ENCODE results near the gene ARAP1. TPM values are rescaled to one million over a fixed set of nuclear protein-coding genes. Genes with fewer than 3 reads are reported as not detected.

ARAP1 gene
- total RNA-seq, 2 donors from 2014 or later: 76.5 to 103 TPM

DNA sequence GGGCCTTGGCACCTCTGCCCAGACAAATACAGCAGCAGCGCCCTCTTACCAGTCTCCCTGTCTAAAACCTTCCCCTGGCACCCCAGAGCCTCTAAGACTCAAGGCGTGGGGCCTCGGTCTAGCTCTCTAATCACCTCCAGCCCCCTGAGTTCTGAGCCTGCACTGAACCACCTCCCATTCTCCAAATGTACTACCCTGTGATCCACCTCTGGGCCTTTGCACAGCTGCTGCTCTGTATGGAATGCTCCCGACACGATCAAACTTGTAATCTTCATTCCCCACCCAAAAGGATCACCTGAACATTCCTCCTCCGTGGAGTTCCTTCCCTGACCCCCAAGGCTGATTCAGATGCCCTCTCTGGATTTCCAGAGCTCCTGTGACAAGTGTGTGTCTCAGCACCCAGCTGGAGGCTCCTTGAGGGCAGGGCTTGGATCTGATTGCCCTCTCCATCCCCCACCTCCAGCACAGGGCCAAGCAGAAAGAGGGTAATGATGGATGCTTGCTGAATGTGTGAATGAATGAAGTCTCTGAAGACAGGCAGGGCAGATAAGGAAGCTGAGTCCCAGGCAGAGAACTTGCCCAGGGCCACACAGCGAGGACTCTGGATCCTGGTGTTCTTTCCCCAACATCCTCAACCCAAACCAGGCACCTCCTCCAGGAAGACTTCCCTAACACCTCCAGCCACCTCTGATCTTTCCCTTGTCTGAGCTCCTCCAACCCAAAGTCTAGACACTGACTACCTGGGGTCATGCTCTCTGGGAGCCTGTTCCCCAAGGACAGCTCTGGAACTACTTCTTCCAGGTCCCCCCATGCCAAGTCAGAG, 23.3 kb upstream of the ARAP1 start:
- Histone ChIP-seq H3K4me1 (ENCODE audit: control insufficient read depth in 1 of 2, low read depth in 2 of 2) (peaks cover 2 to 33% of the 10 kb centered on the region in 2 donors), H3K4me3 (no peak overlapping the region), H3K27me3 (replicated peaks; ENCODE audit: insufficient read depth) (no peaks in the 10 kb centered on the region), H3K27ac (no peak overlapping the region), H3K36me3 (no peaks in the 10 kb centered on the region), H3K9me3 (no peaks in the 10 kb centered on the region)
- DNase-seq (ENCODE audit: low spot score) (no peak), ATAC-seq (ENCODE audit: insufficient number of reproducible peaks, low FRiP score, low read depth) (no peak)
- TF ChIP-seq, protein P1, sequence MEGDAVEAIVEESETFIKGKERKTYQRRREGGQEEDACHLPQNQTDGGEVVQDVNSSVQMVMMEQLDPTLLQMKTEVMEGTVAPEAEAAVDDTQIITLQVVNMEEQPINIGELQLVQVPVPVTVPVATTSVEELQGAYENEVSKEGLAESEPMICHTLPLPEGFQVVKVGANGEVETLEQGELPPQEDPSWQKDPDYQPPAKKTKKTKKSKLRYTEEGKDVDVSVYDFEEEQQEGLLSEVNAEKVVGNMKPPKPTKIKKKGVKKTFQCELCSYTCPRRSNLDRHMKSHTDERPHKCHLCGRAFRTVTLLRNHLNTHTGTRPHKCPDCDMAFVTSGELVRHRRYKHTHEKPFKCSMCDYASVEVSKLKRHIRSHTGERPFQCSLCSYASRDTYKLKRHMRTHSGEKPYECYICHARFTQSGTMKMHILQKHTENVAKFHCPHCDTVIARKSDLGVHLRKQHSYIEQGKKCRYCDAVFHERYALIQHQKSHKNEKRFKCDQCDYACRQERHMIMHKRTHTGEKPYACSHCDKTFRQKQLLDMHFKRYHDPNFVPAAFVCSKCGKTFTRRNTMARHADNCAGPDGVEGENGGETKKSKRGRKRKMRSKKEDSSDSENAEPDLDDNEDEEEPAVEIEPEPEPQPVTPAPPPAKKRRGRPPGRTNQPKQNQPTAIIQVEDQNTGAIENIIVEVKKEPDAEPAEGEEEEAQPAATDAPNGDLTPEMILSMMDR (IDR thresholded peaks at IDR 0.05): no peak

DNA sequence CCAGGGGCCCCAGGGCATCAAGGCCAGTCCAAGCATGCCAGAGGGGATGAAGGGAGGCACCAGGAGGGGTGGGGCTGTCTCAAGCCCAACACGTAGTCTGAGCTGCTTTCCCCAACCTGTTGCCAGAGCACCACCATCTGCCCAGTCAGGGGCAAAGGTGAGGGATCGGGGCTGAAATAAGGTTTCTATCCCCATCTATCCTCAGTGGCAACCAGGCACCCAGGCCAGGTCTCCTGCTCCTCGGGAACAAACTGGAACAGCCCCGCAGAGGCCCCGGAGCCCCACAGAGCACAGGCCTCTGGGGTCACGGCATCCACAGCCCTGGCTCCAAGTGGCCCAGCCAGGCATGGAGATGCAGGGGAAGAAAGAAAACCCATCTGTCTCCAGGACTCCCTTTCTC, 22.3 kb upstream of the ARAP1 start:
- TF ChIP-seq, protein P1 (IDR thresholded peaks at IDR 0.05): no peak
- Histone ChIP-seq H3K4me3 (no peak overlapping the region), H3K36me3 (no peaks in the 10 kb centered on the region), H3K9me3 (no peaks in the 10 kb centered on the region), H3K27ac (no peak overlapping the region), H3K4me1 (ENCODE audit: control insufficient read depth in 1 of 2, low read depth in 2 of 2) (peaks cover 0 to 23% of the 10 kb centered on the region in 2 donors), H3K27me3 (replicated peaks; ENCODE audit: insufficient read depth) (no peaks in the 10 kb centered on the region)
- DNase-seq (ENCODE audit: low spot score) (no peak), ATAC-seq (ENCODE audit: insufficient number of reproducible peaks, low FRiP score, low read depth) (no peak)

DNA sequence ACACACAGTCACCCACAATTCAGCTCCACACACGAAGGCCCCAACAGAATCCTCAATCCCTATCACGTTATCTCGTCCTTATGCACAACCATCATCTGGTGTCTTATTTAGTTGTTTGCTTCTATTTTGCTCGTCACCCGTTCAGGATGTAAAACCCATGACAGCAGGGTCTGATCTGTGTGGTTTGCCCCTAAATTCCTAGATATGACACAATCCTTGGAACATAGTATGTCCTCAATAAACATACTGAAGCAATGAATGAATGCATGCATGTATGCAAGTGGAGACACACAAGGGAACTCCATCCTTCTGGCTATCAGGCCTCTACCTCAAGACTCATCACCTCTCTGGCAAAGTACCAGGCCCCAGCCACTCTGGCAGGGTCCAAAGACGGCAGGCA, 21.5 kb upstream of the ARAP1 start:
- no peak overlapping the region for H3K27ac ChIP-seq
- H3K9me3 ChIP-seq: no peaks in the 10 kb centered on the region
- no peaks in the 10 kb centered on the region for H3K36me3 ChIP-seq
- DNase-seq (ENCODE audit: low spot score) (no peak), ATAC-seq (ENCODE audit: insufficient number of reproducible peaks, low FRiP score, low read depth) (no peak)
- H3K4me1 ChIP-seq (ENCODE audit: control insufficient read depth in 1 of 2, low read depth in 2 of 2): peaks cover 0 to 21% of the 10 kb centered on the region in 2 donors
- TF ChIP-seq, protein P1 (IDR thresholded peaks at IDR 0.05): no peak
- H3K27me3 ChIP-seq (replicated peaks; ENCODE audit: insufficient read depth): no peaks in the 10 kb centered on the region
- H3K4me3 ChIP-seq: no peak overlapping the region

DNA sequence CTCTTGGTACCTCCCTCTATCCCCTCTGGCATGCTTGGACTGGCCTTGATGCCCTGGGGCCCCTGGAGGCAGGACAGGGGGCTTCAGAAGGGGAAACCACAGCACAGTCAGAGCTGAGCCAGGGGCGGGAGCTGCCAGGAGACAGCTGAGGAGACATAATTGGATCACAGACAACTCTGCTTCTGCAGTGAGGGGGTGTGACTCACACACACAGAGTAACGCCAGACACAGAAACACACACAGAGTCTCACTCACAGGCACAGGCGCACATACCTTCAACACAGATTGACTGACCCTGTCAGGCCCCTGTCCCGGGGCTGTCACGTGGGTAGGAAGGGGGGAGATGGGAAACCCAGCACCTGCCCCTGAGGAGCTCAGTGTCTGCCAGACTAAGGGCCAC, 21.1 kb upstream of the ARAP1 start:
- no peak for DNase-seq (ENCODE audit: low spot score)
- Histone ChIP-seq H3K27ac (no peak overlapping the region), H3K27me3 (replicated peaks; ENCODE audit: insufficient read depth) (no peaks in the 10 kb centered on the region), H3K4me1 (ENCODE audit: control insufficient read depth in 1 of 2, low read depth in 2 of 2) (peaks cover 0 to 21% of the 10 kb centered on the region in 2 donors), H3K36me3 (no peaks in the 10 kb centered on the region), H3K4me3 (no peak overlapping the region), H3K9me3 (no peaks in the 10 kb centered on the region)
- no peak for ATAC-seq (ENCODE audit: insufficient number of reproducible peaks, low FRiP score, low read depth)
- TF ChIP-seq, protein P1 (IDR thresholded peaks at IDR 0.05): no peak

DNA sequence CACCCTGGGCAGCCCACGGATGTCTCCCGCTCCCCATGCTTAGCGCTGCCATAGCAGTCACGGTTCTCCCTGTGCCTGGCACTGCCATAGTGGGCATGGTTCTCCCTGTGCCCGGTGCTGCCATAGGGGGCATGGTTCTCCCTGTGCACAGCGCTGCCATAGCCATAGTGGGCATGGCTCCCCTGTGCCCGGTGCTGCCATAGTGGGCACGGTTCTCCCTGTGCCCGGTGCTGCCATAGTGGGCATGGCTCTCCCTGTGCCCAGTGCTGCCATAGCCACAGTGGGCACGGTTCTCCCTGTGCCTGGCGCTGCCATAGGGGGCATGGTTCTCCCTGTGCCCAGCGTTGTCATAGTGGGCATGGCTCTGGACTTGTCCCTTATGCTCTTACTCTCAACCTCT, 19.9 kb upstream of the ARAP1 start:
- Histone ChIP-seq H3K9me3 (no peaks in the 10 kb centered on the region), H3K4me1 (ENCODE audit: control insufficient read depth in 1 of 2, low read depth in 2 of 2) (peaks cover 0 to 12% of the 10 kb centered on the region in 2 donors), H3K27ac (no peak overlapping the region), H3K36me3 (no peaks in the 10 kb centered on the region), H3K27me3 (replicated peaks; ENCODE audit: insufficient read depth) (no peaks in the 10 kb centered on the region), H3K4me3 (no peak overlapping the region)
- TF ChIP-seq, protein P1 (IDR thresholded peaks at IDR 0.05): no peak
- no peak for DNase-seq (ENCODE audit: low spot score)
- ATAC-seq (ENCODE audit: insufficient number of reproducible peaks, low FRiP score, low read depth): no peak

Measured in thoracic aorta (tissue), 2 donors.